GM18867 (cell line): Measurements from ENCODE around the gene MS4A7.
"Not testable (repeated sequence)": the region's sequence is repeated elsewhere in the genome, so short reads cannot be mapped to it uniquely, and the experiment has no call there.

Source experiments
- ATAC-seq: cut with Tn5 transposase; IDR thresholded peaks from one replicate; pipeline ENCODE4 v1.9.1; 2021; ENCODE audit warnings: mild to moderate bottlenecking, moderate library complexity; ENCODE audit not compliant: unreplicated experiment

Gene MS4A7

GRCh38 chr11:60378354-60378753 lies at the start of gene MS4A7:
Gene MS4A7 (plus strand): TSS chr11:60378532. CDS start chr11:60383142, 4,610 bp downstream.
- peak; percentile 92 for ATAC-seq

- no peak for ATAC-seq
Measured at GRCh38 chr11:60332846-60333245, 45.5 kb upstream of the MS4A7 start.

GRCh38 chr11:60334005-60334620 lies 44.2 kb upstream of the MS4A7 start:
- peak; percentile 72 for ATAC-seq

GRCh38 chr11:60336767-60337391 lies 41.5 kb upstream of the MS4A7 start:
- peak; percentile 37 for ATAC-seq

- no peak for ATAC-seq
Measured at GRCh38 chr11:60338053-60338452, 40.3 kb upstream of the MS4A7 start.

- ATAC-seq, result no peak
Measured at GRCh38 chr11:60339356-60339755, 39.0 kb upstream of the MS4A7 start.

- ATAC-seq, result no peak
Measured at GRCh38 chr11:60343094-60343704, 35.1 kb upstream of the MS4A7 start.

GRCh38 chr11:60344146-60344545 lies 34.2 kb upstream of the MS4A7 start:
- ATAC-seq, result no peak

- ATAC-seq, result peak; percentile 65
Measured at GRCh38 chr11:60345489-60345888, 32.8 kb upstream of the MS4A7 start.

- peak; percentile 50 for ATAC-seq
Measured at GRCh38 chr11:60347084-60347797, 31.1 kb upstream of the MS4A7 start.

- ATAC-seq, result no peak
Measured at GRCh38 chr11:60348116-60348515, 30.2 kb upstream of the MS4A7 start.

GRCh38 chr11:60349990-60350389 lies 28.3 kb upstream of the MS4A7 start:
- no peak for ATAC-seq

- ATAC-seq, result no peak
Measured at GRCh38 chr11:60357771-60358170, 20.6 kb upstream of the MS4A7 start.

- no peak for ATAC-seq
Measured at GRCh38 chr11:60360621-60361020, 17.7 kb upstream of the MS4A7 start.

GRCh38 chr11:60362241-60362640 lies 16.1 kb upstream of the MS4A7 start:
- ATAC-seq, result no peak

- peak; percentile 63 for ATAC-seq
Measured at GRCh38 chr11:60363542-60364470, 14.5 kb upstream of the MS4A7 start.

GRCh38 chr11:60366262-60366904 lies 11.9 kb upstream of the MS4A7 start:
- not testable (repeated sequence) for ATAC-seq

GRCh38 chr11:60367009-60367408 lies 11.3 kb upstream of the MS4A7 start:
- ATAC-seq, result peak; percentile 88

- no peak for ATAC-seq
Measured at GRCh38 chr11:60367896-60368295, 10.4 kb upstream of the MS4A7 start.

GRCh38 chr11:60370252-60370810 lies 8.0 kb upstream of the MS4A7 start:
- ATAC-seq, result no peak
